ENCODE measurements around the gene MAEA.

MAEA gene

GRCh38 chr4:1289207-1290164 is at the start of gene MAEA:
TSS of gene MAEA (plus strand) at chr4:1289891. CDS start at chr4:1289914, 23 bp downstream.
- DNase-seq (ENCODE audit: low read depth): peak; percentile 79

- DNase-seq (ENCODE audit: low read depth): no peak
Observed at GRCh38 chr4:1239950-1240307, 49.8 kb upstream of the MAEA start.

- no peak for DNase-seq (ENCODE audit: low read depth)
Observed at GRCh38 chr4:1240721-1241465, 48.8 kb upstream of the MAEA start.

- no peak for DNase-seq (ENCODE audit: low read depth)
Observed at GRCh38 chr4:1241466-1241935, 48.2 kb upstream of the MAEA start.

- DNase-seq (ENCODE audit: low read depth): no peak
Observed at GRCh38 chr4:1241936-1242505, 47.7 kb upstream of the MAEA start.

- DNase-seq (ENCODE audit: low read depth): no peak
Observed at GRCh38 chr4:1242506-1243450, 46.9 kb upstream of the MAEA start.

- no peak for DNase-seq (ENCODE audit: low read depth)
Observed at GRCh38 chr4:1243451-1244080, 46.1 kb upstream of the MAEA start.

GRCh38 chr4:1244081-1244977 is 45.4 kb upstream of the MAEA start:
- no peak for DNase-seq (ENCODE audit: low read depth)

GRCh38 chr4:1244978-1245471 is 44.7 kb upstream of the MAEA start:
- no peak for DNase-seq (ENCODE audit: low read depth)

GRCh38 chr4:1245481-1246051 is 44.1 kb upstream of the MAEA start:
- no peak for DNase-seq (ENCODE audit: low read depth)

- no peak for DNase-seq (ENCODE audit: low read depth)
Observed at GRCh38 chr4:1246111-1246881, 43.4 kb upstream of the MAEA start.

- DNase-seq (ENCODE audit: low read depth): no peak
Observed at GRCh38 chr4:1246901-1247863, 42.5 kb upstream of the MAEA start.

GRCh38 chr4:1247864-1248244 is 41.8 kb upstream of the MAEA start:
- no peak for DNase-seq (ENCODE audit: low read depth)

GRCh38 chr4:1248245-1249147 is 41.2 kb upstream of the MAEA start, which contains the start of gene CTBP1:
TSS of gene CTBP1 (minus strand) at chr4:1249130. CDS start at chr4:1241331, 7,799 bp downstream.
- no peak for DNase-seq (ENCODE audit: low read depth)

- no peak for DNase-seq (ENCODE audit: low read depth)
Observed at GRCh38 chr4:1249148-1249730, 40.5 kb upstream of the MAEA start.

Measured in GM04503 (cell line).